Adrenal gland (tissue), 5 donors: ENCODE results near the gene RBP7.

ENCODE experiments used
- CTCF ChIP-seq, 6 experiments: fragments of 450-650 bp in 4 of 6; fragments of 200-600 bp in 2 of 6; sonication (generic) in 1 of 6; IDR thresholded peaks; 1 replicate in 5 of 6; 2 replicates in 1 of 6; pipeline versions ENCODE4 v1.5.1 to v1.8.0; 2016 to 2021; ENCODE audit warnings: antibody characterized with exemption in 6 of 6, mild to moderate bottlenecking in 2 of 6, moderate library complexity in 1 of 6
- POLR2A ChIP-seq, 2 donors: fragments of 450-650 bp; IDR thresholded peaks; one replicate each; pipeline ENCODE4 v1.6.1; 2017; ENCODE audit warnings: antibody characterized with exemption in 2 of 2, mild to moderate bottlenecking in 2 of 2, moderate library complexity in 1 of 2
- donor health status: DM: no; HTN: no; CAD: no.

- TF ChIP-seq POLR2A (IDR thresholded peaks at IDR 0.05): no peak
- no peak for TF ChIP-seq CTCF (IDR thresholded peaks at IDR 0.05)
Measured at GRCh38 chr1:10048601-10049000, 51.6 kb downstream of the RBP7 start.
